NCI-H2171 treated with DMSO at 0.1 percent for 48 hours (cell line): ENCODE measurements around the gene LAMA4.
"Not testable (repeated sequence)": the region's sequence is repeated elsewhere in the genome, so short reads cannot be mapped to it uniquely, and the experiment has no call there.

Experiments
- DNase-seq: peaks from one replicate; lab custom pipeline; 2025; lab: John Stamatoyannopoulos, UW

LAMA4 gene

DNA sequence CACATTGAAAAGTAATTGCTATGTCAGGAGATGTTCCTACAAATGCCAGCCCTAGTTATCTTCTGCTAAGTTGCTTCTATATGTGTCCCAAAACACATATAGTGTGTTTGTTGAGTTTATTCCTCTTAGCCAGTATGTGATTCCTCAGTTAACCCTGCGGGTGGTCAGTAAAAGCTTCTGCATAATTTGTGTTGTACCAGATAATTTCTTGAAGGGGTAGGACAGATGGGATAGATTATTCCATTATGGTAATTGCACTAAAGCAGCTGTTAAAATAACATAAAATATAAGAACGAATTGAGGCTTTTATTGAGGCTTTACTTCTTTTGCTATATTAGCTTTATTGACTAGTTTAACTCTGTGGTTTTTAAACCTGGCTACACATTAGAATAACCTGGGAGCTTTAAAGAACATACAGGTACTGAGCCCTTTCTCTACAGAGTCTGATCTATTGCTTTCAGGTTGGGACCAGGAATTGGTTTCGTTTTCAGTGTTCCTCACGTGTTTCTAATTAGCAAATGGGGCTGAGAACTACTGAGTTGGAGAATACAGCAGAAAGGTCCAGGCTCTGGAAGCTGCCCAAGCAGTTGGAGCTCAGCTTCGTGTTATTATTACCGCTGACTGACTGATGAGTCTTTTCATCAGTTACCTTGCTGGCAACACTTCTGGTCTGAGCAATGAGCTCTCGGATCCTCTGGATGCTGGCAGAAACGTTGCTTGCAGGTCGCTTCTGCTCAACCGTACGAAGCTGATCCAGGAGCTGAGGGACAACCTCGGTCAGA is 110.0 kb downstream of the LAMA4 start:
- peak; percentile 91 for DNase-seq

DNA sequence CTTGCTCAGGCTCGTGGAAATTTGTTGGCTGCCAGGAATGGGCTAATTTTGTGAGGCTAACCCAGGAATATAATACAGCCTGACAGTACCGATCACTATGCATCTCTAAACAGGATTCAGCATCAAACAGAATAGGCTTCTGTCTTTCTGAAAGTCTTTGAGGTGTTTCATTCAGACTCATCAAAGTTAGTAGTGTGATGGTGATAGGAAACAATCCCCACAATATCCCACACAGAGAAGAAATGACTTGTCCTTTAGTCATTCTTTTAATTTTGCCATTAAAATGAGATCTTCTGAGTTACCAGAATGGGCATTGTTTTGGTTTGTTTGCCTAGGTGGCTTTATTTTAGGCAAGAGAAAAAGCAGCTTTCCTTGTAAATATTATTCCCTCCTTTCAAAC is 112.7 kb downstream of the LAMA4 start:
- DNase-seq = no peak

DNA sequence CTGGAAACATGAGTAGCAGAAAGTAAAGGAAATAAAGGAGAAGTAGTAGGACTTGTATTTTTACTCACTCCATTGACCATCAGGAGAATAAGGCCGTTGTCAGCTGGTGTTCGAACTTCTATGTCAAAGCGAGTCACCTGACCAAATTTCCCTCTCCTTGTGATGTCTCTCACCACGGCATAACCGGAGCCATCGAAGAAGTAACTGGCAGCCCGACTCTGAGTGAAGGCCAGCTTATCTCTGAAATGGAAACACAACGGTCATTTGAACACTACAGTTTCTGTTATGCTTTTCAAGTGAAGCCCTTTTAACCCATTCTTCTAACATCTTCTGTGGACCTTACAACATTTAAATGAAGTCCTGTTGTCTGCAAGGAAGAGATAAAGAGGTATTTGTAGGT is 115.3 kb downstream of the LAMA4 start:
- no peak for DNase-seq

- no peak for DNase-seq
These were observed 123.5 kb downstream of the LAMA4 start for GRCh38 chr6:112130878-112131277.

- DNase-seq = no peak
These were observed 126.2 kb downstream of the LAMA4 start for GRCh38 chr6:112128208-112128607.

GRCh38 chr6:112123982-112124381 is 130.4 kb downstream of the LAMA4 start:
- no peak for DNase-seq

DNA sequence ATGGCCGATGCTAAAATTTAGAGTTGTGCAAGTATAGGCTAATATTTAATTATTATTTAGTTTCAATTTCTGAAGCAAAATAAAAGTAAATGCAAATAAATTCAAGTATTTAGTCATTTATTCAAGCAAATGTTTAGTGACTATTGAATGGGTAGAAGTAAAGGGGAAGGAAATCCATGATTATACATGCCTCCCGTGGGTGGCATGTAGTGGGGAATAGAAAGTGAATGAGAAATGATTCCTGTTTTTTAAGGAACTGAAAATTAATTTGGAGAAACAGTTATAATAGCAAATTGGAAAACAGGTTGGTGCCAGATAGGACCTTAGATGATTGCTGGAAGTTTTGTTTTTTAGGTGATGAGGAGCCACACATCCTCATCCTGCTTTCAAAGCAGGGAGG is 131.6 kb downstream of the LAMA4 start:
- DNase-seq = no peak

DNA sequence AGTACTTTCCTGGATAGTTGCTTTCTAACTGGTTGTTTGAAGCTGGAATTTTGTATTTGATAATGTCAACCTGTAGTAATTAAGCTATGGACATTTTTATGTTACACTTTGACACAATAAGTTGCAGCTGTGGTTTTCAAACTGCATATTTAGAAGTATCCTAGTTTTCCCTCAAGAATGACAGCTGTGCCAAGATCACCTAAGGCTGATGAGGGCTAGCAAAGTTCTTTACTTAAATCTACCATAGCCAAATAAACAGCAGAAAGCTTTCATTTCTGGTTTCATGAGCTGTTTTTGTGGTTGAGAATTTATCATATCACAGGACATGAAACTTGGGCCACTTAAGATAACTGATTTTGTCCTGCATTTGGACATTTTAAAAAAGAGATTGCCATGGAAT is 136.3 kb downstream of the LAMA4 start:
- no peak for DNase-seq

GRCh38 chr6:112117554-112117953 is 136.8 kb downstream of the LAMA4 start:
- no peak for DNase-seq

DNA sequence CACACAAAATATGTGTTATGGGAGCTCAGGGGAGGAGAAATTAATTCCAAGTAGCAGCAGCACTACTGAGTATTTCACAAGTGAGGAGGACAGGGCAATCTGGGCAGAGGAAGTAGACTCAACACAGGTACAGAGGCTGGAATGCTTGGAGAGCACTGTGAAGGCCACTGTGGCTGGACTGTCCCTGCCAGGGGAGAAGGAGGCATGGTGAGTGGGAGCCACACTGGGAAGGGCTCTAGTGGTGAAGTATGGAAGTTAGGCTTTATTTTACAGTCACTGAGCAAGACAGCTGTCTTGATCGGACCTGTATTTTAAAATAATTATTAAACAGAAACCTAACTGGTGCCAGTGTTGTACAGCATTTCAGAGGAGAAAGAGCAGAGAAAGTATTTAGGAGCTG is 138.1 kb downstream of the LAMA4 start:
- DNase-seq = no peak

GRCh38 chr6:112114577-112115223 is 139.7 kb downstream of the LAMA4 start:
- peak; percentile 86 for DNase-seq

GRCh38 chr6:112113918-112114317 is 140.4 kb downstream of the LAMA4 start:
- DNase-seq = no peak

GRCh38 chr6:112113431-112113830 is 140.9 kb downstream of the LAMA4 start:
- peak; percentile 30 for DNase-seq

GRCh38 chr6:112109262-112109661 is 145.1 kb downstream of the LAMA4 start:
- DNase-seq = no peak

DNA sequence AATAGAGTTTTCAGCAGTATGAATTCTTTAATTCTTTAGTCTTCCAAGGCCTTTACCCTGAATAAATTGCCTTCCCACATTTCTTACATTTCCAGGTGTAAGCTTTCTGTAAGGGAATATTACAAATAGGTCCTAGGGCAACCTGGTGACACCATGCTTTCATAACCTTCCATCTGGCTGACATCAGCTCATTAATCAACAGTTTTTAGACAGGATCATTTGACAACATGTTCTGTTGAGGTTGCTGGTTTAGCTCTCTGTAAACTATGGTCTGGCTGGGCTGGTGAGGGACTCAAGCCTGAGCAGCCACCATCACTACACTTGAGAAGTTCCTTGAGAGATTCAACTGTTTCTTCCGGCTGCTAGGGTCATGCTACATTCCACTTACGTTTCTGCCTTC is 147.8 kb downstream of the LAMA4 start:
- DNase-seq = no peak

- not testable (repeated sequence) for DNase-seq
These were observed 148.3 kb downstream of the LAMA4 start for GRCh38 chr6:112106026-112106425.

- DNase-seq = no peak
These were observed 153.8 kb downstream of the LAMA4 start for GRCh38 chr6:112100561-112100960.

GRCh38 chr6:112096901-112097300 is 157.5 kb downstream of the LAMA4 start:
- DNase-seq = no peak

DNA sequence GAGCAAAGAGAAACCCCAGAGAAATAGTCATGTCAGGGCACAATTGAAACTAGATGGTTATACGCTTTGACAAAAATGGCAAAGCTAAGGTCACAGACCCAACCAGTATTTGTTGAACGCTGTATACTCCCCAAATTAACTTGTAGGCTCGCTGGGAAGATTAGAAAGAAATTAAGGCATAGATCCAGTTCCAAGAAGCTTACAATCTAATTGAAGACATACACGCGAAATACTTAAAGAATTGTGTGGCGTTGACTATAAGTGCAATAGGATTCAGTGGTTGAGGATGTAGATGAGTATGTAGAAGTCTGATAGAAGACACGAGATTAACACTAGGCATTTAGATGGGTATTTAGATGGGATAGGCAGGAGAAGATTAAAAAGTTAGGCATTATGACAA is 166.5 kb downstream of the LAMA4 start:
- DNase-seq = no peak

DNA sequence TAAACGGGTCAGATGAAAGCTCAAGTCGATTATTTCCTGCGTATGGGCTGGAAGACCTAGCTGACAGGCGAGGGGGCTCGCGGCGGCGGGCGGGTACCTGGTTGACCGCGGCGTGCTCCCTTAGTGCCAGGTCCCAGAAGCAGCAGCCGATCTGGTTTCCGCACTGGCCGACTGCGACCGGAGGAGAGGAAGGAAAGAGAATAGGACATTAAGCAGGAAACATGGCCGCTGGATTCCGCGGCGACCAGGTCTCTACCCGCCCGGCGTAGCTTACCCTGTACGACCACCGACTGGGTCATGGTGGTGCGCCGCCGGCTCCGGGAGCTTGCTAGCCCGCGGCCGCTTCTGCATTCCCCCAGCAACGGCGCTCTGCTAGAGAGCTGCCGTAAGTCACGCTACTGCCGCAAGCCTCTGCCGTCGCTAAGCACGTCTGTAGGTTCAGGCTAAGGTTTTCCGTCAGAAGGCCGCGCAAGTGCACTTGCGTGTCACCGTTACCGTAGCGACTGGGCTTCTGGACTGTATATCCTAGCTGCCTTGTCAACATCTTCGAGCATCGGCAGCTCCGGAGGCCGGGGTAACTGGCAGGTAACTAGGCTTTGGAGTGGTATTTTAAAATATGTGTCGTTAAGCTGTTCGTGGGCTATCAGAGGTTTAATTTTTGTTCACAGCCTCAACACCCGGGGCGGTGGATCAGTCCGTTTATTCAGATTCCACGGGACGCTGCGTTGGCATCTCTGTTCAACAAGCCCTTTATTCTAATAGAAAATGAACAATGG is 167.0 kb downstream of the LAMA4 start, which contains the start of the genes FAM229B and TUBE1:
FAM229B (plus strand) TSS at position 456 of the 776 bp plus-strand sequence. CDS start 11,693 bp downstream, outside the sequence.
TUBE1 (minus strand) TSS at position 347 of the 776 bp plus-strand sequence; CDS start at position 299, 48 bp downstream.
- DNase-seq = peak; percentile 98

DNA sequence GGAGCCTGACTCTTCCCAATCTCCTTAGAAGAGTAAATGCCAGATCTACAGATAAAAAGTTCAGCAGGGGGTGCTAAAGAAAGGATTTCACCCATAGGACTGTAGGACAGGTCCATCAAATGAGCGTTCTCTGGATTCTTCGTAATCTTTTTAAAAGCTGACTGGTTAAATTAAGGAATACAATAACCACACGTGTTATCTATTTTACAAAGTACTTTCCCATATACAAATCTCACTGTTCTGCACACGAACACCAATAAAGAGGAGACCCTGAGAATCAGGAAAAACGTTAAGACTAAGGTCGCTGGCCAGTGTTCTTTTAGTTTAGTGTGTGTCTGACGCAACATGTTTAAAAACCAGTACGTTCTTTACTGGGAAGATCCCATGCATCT is 167.6 kb downstream of the LAMA4 start:
- DNase-seq = peak; percentile 81

GRCh38 chr6:112085286-112086065 is 168.9 kb downstream of the LAMA4 start:
- DNase-seq = no peak
